ENCODE data around the gene PLD1. TPM values are rescaled to one million over a fixed set of nuclear protein-coding genes. Genes with fewer than 3 reads are reported as not detected.

The PLD1 gene
- total and polyA plus RNA-seq, 7 donors: 0.73 to 6.7 (median 1.9) TPM

DNA sequence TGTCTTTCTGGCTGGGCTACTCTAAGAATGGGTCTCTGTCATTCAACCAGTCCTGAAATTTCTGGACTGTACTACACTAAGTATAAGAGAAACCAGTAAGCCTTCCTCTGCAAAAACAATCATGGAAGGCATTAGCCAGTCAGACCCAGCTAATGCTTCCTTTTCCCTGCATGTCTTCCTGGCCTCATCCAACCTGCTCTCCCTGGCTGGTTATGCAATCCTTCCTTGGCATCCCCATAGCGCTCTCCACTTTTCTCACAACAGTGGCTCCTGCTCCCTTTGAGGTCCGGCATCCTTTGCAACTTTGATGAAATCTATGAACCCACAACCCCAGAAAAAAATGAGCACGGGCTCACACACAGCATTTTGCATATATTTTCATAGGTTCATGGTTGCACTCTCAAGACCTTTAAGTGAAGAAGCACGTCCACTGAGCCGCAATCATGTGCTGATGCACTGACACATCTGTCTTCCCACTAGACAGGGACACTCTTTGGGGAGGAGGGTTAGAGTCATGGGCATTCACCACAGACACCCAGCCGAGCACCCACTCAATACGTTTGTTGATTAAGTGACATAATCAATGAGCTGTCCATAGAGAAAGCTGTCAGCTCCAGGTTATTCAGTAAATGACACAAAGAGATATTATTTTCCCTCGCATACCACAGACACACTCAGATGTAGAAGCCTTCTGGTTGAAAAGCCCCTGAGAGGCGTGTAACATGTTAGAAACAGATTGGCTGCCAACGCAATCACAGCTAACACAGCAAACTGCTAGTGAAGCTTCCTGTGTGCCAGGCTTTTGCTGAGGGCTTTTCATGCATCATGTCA lies 66.7 kb downstream of the PLD1 start:
- TF ChIP-seq CTCF (IDR thresholded peaks at IDR 0.05): no peak
- no peaks in the 10 kb centered on the region for H3K36me3 ChIP-seq (ENCODE audit: insufficient read depth in 1 of 2, low read depth in 1 of 2)
- no peak overlapping the region for H3K4me3 ChIP-seq
- WGBS, 3 donors: 66 to 77% (median 74%) methylated on average over 10 of the region's 10 CpGs
- intact Hi-C loops (cut with DNase I): no loop called here
- no peaks in the 10 kb centered on the region for H3K27me3 ChIP-seq (ENCODE audit: insufficient read depth in 3 of 3, low read length in 2 of 3)
- H3K27ac ChIP-seq: no peak overlapping the region
- no peak for DNase-seq
- ATAC-seq: no peak
- H3K9me3 ChIP-seq: no peaks in the 10 kb centered on the region
- peaks cover 5% of the 10 kb centered on the region for H3K4me1 ChIP-seq

DNA sequence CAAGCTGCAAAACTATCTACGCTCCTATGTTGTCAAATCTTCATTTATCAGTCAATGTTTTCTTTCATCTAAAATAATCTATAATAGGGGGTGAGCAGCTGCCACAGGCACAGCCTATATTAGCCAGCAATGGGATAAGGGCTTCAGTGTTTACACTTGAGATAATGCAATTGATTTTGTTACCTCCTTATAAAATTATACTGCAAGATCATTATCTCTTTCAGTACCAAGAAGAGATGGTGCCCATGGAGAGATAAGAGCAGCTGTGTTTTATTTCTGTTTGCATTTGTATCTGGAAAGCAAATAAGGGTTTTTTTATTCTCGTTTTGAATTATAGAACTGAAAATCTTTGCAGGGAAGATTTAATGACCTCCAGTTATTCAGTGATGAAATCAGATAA lies 68.9 kb downstream of the PLD1 start:
- no peaks in the 10 kb centered on the region for H3K36me3 ChIP-seq (ENCODE audit: insufficient read depth in 1 of 2, low read depth in 1 of 2)
- H3K4me1 ChIP-seq: no peaks in the 10 kb centered on the region
- ATAC-seq (no peak), DNase-seq (no peak)
- H3K9me3 ChIP-seq: no peaks in the 10 kb centered on the region
- TF ChIP-seq CTCF (IDR thresholded peaks at IDR 0.05): no peak
- 70 to 80% (median 75%) methylated on average over 2 of the region's 2 CpGs for WGBS, 3 donors
- H3K27me3 ChIP-seq (ENCODE audit: insufficient read depth in 3 of 3, low read length in 2 of 3): no peaks in the 10 kb centered on the region
- H3K4me3 ChIP-seq: no peak overlapping the region
- H3K27ac ChIP-seq: no peak overlapping the region
- intact Hi-C loops (cut with DNase I): no loop called here

DNA sequence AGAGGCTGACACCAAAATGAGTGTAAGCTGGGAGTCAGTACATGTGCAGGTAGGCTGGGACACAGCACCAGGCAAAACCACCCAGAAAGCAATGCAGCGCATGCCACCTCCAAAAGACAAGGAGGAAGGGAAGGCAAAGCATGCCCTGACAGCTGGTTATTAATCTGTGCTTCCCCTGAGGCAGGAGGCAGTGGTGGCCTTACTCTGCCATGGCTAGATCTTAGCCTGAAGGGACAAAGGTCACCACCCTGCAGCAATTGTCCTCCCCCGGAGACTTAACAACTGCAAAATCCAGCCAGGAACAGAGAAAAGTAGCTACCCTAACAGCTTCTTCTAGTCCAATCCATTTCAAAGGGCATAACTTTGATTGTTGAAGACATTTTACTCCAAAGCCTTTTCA lies 73.7 kb downstream of the PLD1 start:
- H3K36me3 ChIP-seq (ENCODE audit: insufficient read depth in 1 of 2, low read depth in 1 of 2): no peaks in the 10 kb centered on the region
- 75 to 84% (median 82%) methylated on average over 2 of the region's 2 CpGs for WGBS, 3 donors

DNA sequence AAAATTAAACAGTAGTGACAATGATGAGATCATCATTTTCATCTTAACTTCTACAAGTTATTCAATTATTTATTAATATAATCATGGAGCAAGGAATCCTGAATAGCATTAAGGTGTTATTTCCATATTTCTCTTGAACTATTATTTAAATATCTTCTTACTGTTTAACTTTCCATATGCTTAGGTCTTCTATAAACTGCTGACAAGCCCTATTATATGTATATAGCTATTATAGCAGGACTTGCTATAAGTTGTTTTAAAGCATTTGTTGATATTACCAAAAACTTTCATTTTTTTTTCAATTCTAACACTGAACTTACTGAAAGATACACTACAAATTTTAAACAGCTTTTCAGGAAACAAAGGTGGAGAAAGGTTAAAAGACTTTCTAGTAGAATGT lies 76.7 kb downstream of the PLD1 start:
- no peak for ATAC-seq
- no peak for TF ChIP-seq CTCF (IDR thresholded peaks at IDR 0.05)
- DNase-seq: no peak
- Histone ChIP-seq H3K4me3 (no peak overlapping the region), H3K9me3 (no peaks in the 10 kb centered on the region), H3K27ac (no peak overlapping the region), H3K36me3 (ENCODE audit: insufficient read depth in 1 of 2, low read depth in 1 of 2) (no peaks in the 10 kb centered on the region), H3K4me1 (no peaks in the 10 kb centered on the region), H3K27me3 (ENCODE audit: insufficient read depth in 3 of 3, low read length in 2 of 3) (no peaks in the 10 kb centered on the region)
- intact Hi-C loops (cut with DNase I): no loop called here

More for the DNA sequence above, 73.7 kb downstream of the PLD1 start:
- TF ChIP-seq CTCF (IDR thresholded peaks at IDR 0.05): no peak
- intact Hi-C loops (cut with DNase I): no loop called here
- Histone ChIP-seq H3K27ac (no peak overlapping the region), H3K4me3 (no peak overlapping the region), H3K27me3 (ENCODE audit: insufficient read depth in 3 of 3, low read length in 2 of 3) (no peaks in the 10 kb centered on the region), H3K4me1 (no peaks in the 10 kb centered on the region), H3K9me3 (no peaks in the 10 kb centered on the region)
- DNase-seq (no peak), ATAC-seq (no peak)

GRCh38 chr3:171732756-171733155 lies 77.5 kb downstream of the PLD1 start:
- no peak overlapping the region for H3K27ac ChIP-seq
- no peak overlapping the region for H3K4me3 ChIP-seq
- DNase-seq: no peak
- ATAC-seq: no peak
- H3K27me3 ChIP-seq (ENCODE audit: insufficient read depth in 3 of 3, low read length in 2 of 3): no peaks in the 10 kb centered on the region
- H3K36me3 ChIP-seq (ENCODE audit: insufficient read depth in 1 of 2, low read depth in 1 of 2): no peaks in the 10 kb centered on the region
- intact Hi-C loops (cut with DNase I): no loop called here
- H3K4me1 ChIP-seq: no peaks in the 10 kb centered on the region
- 49 to 63% (median 55%) methylated on average over 3 of the region's 3 CpGs for WGBS, 3 donors
- no peaks in the 10 kb centered on the region for H3K9me3 ChIP-seq
- TF ChIP-seq CTCF (IDR thresholded peaks at IDR 0.05): no peak

All from psoas muscle (tissue), 8 donors.